Osteoblast (primary cell): ENCODE results near the gene SCT. TPM values are rescaled to one million over a fixed set of nuclear protein-coding genes. Genes with fewer than 3 reads are reported as not detected.
A peak's percentile ranks its signal among the peaks of the same experiment; 100 is the strongest.

ENCODE experiments used
- DNase-seq: peaks from one replicate; pipeline ENCODE4 v3.0.0; 2011; ENCODE audit warnings: low spot score, mixed read lengths; ENCODE audit not compliant: insufficient read length; ENCODE audit errors: missing footprints
- H2AFZ ChIP-seq: 2 replicates; pipeline ENCODE4 v1.6.0; 2011; ENCODE audit warnings: mild to moderate bottlenecking, low read length
- H3K27ac ChIP-seq: 2 replicates; pipeline ENCODE4 v1.5.1; 2011; ENCODE audit warnings: mild to moderate bottlenecking, low read depth, low read length, moderate library complexity
- H3K27me3 ChIP-seq: 2 replicates; pipeline ENCODE4 v1.6.0; 2012; ENCODE audit warnings: mild to moderate bottlenecking, control low read depth, inconsistent platforms, low read length, moderate library complexity; ENCODE audit not compliant: insufficient read depth
- H3K36me3 ChIP-seq: 2 replicates; pipeline ENCODE4 v1.5.1; 2011; ENCODE audit warnings: mild to moderate bottlenecking, low read length, control low read depth, moderate library complexity; ENCODE audit not compliant: insufficient read depth
- H3K4me1 ChIP-seq: 2 replicates; pipeline ENCODE4 v1.5.1; 2011; ENCODE audit warnings: mild to moderate bottlenecking, low read length, control low read depth, moderate library complexity; ENCODE audit not compliant: insufficient read depth
- H3K4me2 ChIP-seq: 2 replicates; pipeline ENCODE4 v1.6.0; 2011; ENCODE audit warnings: mild to moderate bottlenecking, low read length; ENCODE audit not compliant: insufficient read depth
- H3K4me3 ChIP-seq: fragments of 200-600 bp; sonication (generic); 3 replicates; pipeline ENCODE4 v1.5.1; 2012; ENCODE audit warnings: mild to moderate bottlenecking, low read length, inconsistent platforms; ENCODE audit not compliant: insufficient read depth
- H3K79me2 ChIP-seq: 2 replicates; pipeline ENCODE4 v1.6.0; 2012; ENCODE audit warnings: mild to moderate bottlenecking, low read length, control low read depth, inconsistent platforms; ENCODE audit not compliant: insufficient read depth
- H3K9me3 ChIP-seq: 2 replicates; pipeline ENCODE4 v1.5.1; 2011; ENCODE audit warnings: low read depth, low read length, control low read depth
- H4K20me1 ChIP-seq: 2 replicates; pipeline ENCODE4 v1.6.0; 2012; ENCODE audit warnings: mild to moderate bottlenecking, low read length, control low read depth; ENCODE audit not compliant: insufficient read depth
- total RNA-seq: library from RNA; depleted of rRNA; stranded (reverse); fragments of >200 nt; gene quantifications from 2 replicates; pipeline ENCODE4 v1.2.3, GENCODE V29; 2012
- TF ChIP-seq, protein P1 (sequence below): IDR thresholded peaks from 2 replicates; pipeline ENCODE4 v1.5.1; 2011; ENCODE audit warnings: mild to moderate bottlenecking, low read depth, low read length, moderate library complexity; ENCODE audit errors: extremely low read depth

The SCT gene
- total RNA-seq, 1 donor, result not detected

- Histone ChIP-seq H3K27me3 (no peaks in the 10 kb centered on the region), H3K4me1 (peaks cover 10% of the 10 kb centered on the region), H4K20me1 (peaks cover 24% of the 10 kb centered on the region), H3K36me3 (peaks cover 9% of the 10 kb centered on the region), H3K79me2 (no peaks in the 10 kb centered on the region), H3K4me2 (no peak overlapping the region), H3K4me3 (no peak overlapping the region), H2AFZ (no peak overlapping the region), H3K9me3 (no peaks in the 10 kb centered on the region), H3K27ac (no peak overlapping the region)
- DNase-seq, result no peak
- TF ChIP-seq, protein P1, sequence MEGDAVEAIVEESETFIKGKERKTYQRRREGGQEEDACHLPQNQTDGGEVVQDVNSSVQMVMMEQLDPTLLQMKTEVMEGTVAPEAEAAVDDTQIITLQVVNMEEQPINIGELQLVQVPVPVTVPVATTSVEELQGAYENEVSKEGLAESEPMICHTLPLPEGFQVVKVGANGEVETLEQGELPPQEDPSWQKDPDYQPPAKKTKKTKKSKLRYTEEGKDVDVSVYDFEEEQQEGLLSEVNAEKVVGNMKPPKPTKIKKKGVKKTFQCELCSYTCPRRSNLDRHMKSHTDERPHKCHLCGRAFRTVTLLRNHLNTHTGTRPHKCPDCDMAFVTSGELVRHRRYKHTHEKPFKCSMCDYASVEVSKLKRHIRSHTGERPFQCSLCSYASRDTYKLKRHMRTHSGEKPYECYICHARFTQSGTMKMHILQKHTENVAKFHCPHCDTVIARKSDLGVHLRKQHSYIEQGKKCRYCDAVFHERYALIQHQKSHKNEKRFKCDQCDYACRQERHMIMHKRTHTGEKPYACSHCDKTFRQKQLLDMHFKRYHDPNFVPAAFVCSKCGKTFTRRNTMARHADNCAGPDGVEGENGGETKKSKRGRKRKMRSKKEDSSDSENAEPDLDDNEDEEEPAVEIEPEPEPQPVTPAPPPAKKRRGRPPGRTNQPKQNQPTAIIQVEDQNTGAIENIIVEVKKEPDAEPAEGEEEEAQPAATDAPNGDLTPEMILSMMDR, result no peak
These were observed 9.6 kb downstream of the SCT start for GRCh38 chr11:617199-617911.

DNA sequence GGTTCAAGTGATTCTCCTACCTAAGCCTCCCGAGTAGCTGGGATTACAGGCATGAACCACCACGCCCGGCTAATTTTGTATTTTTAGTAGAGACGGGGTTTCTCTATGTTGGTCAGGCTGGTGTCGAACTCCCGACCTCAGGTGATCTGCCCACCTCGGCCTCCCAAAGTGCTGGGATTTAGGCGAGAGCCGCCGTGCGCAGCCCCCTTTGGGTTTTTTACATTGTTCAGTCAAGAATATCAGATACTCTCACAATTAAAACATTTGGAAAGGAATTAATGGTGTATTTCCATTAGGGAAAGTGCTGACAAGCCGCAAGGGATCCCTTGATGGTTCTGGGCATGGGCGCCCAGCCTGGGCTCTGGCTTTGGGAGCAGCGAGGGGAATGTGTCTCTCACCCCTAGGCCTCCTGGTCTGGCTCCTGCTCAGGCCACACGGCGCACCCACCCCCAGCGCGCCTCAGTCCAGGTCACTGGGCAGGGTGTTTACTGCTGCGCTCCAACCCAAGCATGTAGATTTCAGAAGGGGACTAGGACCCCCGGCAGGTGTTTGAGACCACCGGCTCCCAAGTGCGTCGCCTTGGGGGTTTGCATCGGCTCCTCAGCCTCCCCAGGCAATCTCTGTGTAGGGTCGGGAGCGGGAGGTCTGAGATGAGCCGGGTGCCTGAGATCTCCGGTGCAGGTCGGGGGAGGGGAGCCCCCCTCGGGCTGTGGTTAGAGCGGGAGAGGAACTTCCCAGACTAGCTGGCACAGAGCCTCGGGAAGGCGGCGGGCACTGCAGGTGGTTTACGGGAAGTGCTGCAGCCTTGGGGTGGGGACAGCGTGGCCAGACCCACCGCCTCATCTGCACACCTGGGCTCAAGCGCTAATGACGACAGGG, 10.4 kb downstream of the SCT start:
- DNase-seq, result peak; percentile 89
- Histone ChIP-seq H3K27ac (peak overlapping the region; percentile 83), H3K4me3 (peak overlapping the region; percentile 90)

GRCh38 chr11:615504-616319, 11.3 kb downstream of the SCT start, which contains the start of gene IRF7:
IRF7 (minus strand) TSS chr11:615950; CDS start chr11:615364, 586 bp downstream.
- H3K27me3 ChIP-seq, result no peaks in the 10 kb centered on the region
- no peaks in the 10 kb centered on the region for H3K79me2 ChIP-seq
- peak within 1 kb of the TSS; percentile 90 for H3K4me3 ChIP-seq
- H2AFZ ChIP-seq, result no peak within 1 kb of the TSS
- TF ChIP-seq, protein P1, result no peak
- peaks cover 10% of the 10 kb centered on the region for H3K4me1 ChIP-seq
- no peaks in the 10 kb centered on the region for H3K9me3 ChIP-seq
- peak within 1 kb of the TSS; percentile 97 for H3K4me2 ChIP-seq
- peak within 1 kb of the TSS; percentile 83 for H3K27ac ChIP-seq
- DNase-seq, result peak; percentile 100
- peaks cover 29% of the 10 kb centered on the region for H4K20me1 ChIP-seq
- H3K36me3 ChIP-seq, result peaks cover 24% of the 10 kb centered on the region

More for the DNA sequence above, 10.4 kb downstream of the SCT start:
- TF ChIP-seq, protein P1, result no peak
- no peaks in the 10 kb centered on the region for H3K79me2 ChIP-seq
- H3K4me2 ChIP-seq, result peak overlapping the region; percentile 97
- peaks cover 16% of the 10 kb centered on the region for H3K36me3 ChIP-seq
- H3K27me3 ChIP-seq, result no peaks in the 10 kb centered on the region
- no peaks in the 10 kb centered on the region for H3K9me3 ChIP-seq
- peaks cover 10% of the 10 kb centered on the region for H3K4me1 ChIP-seq
- H4K20me1 ChIP-seq, result peaks cover 29% of the 10 kb centered on the region
- H2AFZ ChIP-seq, result no peak overlapping the region
